Measurements from ENCODE around the gene ZNF763.
A peak's percentile ranks its signal among the peaks of the same experiment; 100 is the strongest.
"Not testable (repeated sequence)": the region's sequence is repeated elsewhere in the genome, so short reads cannot be mapped to it uniquely, and the experiment has no call there.

ZNF763 gene

GRCh38 chr19:11973019-11973810 is 8.4 kb downstream of the ZNF763 start:
- DNase-seq: no peak

DNA sequence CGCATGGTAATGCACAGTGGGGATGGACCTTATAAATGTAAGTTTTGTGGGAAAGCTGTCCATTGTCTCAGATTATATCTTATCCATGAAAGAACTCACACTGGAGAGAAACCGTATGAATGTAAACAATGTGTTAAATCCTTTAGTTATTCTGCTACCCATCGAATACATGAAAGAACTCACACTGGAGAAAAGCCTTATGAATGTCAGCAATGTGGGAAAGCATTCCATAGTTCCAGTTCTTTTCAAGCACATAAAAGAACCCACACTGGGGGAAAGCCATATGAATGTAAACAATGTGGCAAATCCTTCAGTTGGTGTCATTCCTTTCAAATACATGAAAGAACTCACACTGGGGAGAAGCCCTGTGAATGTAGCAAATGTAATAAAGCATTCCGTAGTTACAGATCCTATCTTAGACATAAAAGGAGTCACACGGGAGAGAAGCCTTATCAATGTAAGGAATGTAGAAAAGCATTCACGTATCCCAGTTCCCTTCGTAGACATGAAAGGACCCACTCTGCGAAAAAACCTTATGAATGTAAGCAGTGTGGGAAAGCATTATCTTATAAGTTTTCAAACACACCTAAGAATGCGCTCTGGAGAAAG is 13.8 kb downstream of the ZNF763 start:
- DNase-seq: no peak

DNA sequence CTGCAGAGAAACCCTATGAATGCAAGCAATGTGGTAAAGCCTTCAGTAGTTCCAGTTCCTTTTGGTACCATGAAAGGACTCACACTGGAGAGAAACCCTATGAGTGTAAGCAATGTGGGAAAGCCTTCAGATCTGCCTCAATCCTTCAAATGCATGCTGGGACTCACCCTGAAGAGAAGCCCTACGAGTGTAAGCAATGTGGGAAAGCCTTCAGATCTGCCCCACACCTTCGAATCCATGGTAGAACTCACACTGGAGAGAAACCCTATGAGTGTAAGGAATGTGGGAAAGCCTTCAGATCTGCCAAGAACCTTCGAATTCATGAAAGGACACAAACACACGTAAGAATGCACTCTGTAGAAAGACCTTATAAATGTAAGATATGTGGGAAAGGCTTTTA is 14.7 kb downstream of the ZNF763 start:
- no peak for DNase-seq

- DNase-seq: no peak
Measured at GRCh38 chr19:11982526-11982925, 17.7 kb downstream of the ZNF763 start.

DNA sequence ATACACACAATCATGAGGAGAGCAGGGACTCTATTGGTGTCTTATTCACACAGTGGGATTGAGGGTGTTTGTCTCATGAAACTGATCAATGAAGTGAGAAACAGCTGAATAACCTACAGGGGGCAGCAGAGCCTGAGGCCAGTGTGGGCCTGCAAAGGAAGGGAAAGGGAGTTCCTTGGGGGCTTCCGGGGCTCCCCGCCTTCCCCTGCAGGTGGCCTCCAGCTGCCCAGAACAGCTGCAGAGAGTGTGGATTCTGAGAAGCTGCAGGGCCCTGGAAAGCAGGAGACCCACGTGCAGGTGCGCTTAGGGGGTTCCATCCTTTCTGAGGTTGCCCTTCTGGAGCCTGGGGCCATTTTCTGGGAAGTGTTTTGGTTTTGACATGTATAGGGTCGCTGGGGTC is 20.1 kb downstream of the ZNF763 start:
- DNase-seq: no peak

- no peak for DNase-seq
Measured at GRCh38 chr19:11986754-11987153, 21.9 kb downstream of the ZNF763 start.

- DNase-seq: peak; percentile 87
Measured at GRCh38 chr19:11987405-11988281, 22.8 kb downstream of the ZNF763 start.

- no peak for DNase-seq
Measured at GRCh38 chr19:11989112-11989456, 24.2 kb downstream of the ZNF763 start.

GRCh38 chr19:11991921-11992320 is 27.1 kb downstream of the ZNF763 start:
- DNase-seq: not testable (repeated sequence)

- no peak for DNase-seq
Measured at GRCh38 chr19:11995174-11995573, 30.3 kb downstream of the ZNF763 start.

DNA sequence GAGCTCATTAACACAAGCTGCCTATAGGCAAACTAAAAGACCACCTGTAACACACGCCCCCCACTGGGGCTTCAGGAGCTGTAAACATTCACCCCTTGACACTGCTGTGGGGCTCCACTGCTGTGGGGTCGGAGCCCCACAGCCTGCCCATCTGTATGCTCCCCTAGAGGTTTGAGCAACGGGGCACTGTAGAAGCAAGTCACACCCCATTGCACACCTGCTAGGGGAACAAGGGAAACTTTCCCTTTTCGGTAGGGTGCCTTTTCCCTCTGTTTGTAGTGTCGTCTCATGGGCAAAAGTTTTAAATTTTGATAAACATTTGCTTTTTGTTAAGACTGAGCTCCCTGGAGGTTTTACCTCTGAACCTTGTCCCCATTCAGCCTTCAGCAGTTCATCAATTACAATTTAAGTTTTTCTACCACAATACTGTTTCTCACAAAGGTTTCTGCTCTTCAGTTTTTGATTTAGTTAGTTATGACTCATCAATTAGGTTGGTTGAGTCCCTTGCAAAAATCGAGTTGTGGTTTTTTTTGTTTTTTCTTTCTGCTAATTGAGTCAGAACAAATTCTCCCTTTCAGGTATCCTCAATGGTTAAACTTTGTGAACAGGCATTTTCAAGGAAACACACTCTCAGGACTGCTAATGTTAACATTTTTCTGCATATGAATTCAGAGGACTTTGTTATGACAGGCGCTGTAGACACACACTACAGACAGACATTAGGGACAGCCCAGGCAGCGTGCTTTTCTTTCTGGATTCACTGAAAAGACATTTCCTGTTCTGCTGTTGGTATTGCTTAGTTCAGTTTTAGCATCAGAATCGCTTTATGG is 35.5 kb downstream of the ZNF763 start:
- no peak for DNase-seq

DNA sequence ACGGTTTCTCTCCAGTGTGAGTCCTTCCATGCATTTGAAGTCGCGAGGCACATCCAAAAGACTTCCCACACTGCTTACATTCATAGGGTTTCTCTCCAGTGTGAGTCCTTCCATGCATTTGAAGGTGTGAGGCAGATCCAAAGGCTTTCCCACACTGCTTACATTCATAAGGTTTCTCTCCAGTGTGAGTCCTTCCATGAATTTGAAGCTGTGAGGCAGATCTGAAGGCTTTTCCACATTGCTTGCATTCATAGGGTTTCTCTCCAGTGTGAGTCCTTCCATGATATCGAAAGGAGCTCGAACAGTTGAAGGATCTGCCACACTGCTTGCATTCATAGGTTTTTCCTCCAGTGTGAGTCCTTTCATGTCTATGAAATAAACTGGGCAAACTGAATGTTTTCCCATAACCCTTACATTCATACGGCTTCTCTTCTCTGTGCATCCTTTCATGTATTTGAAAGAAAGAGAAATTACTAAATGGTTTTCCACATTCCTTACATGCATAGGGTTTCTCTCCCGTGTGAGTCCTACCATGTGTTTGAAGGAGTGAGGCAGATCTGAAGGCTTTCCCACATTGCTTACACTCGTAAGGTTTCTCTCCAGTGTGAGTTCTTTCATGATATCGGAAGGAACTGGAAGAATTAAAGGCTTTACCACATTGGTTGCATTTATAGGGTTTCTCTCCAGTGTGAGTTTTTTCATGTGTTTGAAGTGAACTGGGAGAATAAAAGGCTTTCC is 50.3 kb downstream of the ZNF763 start:
- no peak for DNase-seq

- DNase-seq: no peak
Measured at GRCh38 chr19:12015753-12016116, 50.9 kb downstream of the ZNF763 start.

All from DMS 273 treated with DMSO at 0.1 percent for 48 hours (cell line).